ENCODE results near the gene CREB3L2. TPM values are rescaled to one million over a fixed set of nuclear protein-coding genes. Genes with fewer than 3 reads are reported as not detected.

Gene CREB3L2
- total and polyA plus RNA-seq, 2 of the 8 experiments (the other 6 are each of a cell fraction or from before 2014, with no cell fraction given) = 14.4 to 48.3 TPM

DNA sequence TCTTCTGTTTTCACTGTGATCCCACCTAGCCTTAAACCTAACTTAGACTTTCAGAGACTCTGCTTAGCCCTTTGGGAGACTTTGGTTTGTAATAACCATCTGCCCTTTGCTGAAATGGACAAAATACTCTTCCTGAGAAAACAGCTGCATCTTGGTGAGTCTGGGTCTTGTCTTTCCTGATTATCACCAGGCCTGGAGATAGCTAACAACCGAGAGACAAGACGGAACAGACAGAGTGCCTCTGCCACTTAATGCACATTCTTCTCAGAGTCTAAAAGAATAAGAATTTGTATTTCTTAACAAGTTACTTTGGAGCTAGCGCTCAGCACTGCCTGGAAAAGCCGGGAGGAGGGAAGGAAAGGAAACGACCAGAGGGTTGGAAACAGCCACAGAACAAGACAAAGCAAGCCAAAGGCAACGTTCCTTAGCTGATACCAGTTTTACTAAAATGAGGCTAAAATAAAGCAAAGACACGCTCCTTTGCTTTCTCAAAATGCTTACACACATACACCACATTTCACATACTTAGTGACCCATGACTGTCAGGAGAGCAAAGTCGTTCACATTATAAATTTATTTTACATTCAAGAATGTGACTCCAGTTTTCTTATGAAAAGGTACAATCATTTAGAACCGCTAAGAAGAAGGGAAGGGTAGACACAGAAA is 84.8 kb downstream of the CREB3L2 start (continued):
- no peak for TF ChIP-seq JUN (IDR thresholded peaks at IDR 0.05; ENCODE audit: low read depth, low read length)
